Measurements from ENCODE around the gene SECISBP2.
A peak's percentile ranks its signal among the peaks of the same experiment; 100 is the strongest.

Gene SECISBP2

GRCh38 chr9:89310475-89311345 is 7.6 kb upstream of the SECISBP2 start, which contains the start of gene CKS2 (continued):
- TF ChIP-seq ZFHX2 (tag by site-specific recombination; conservative IDR thresholded peaks at IDR 0.05) (peak; percentile 70), EGR2 (tag by site-specific recombination; IDR thresholded peaks at IDR 0.05; ENCODE audit: low read depth) (0 out of 2 replicates have a peak, but pooled peaks have one; percentile 5), ZNF248 (tag by site-specific recombination; IDR thresholded peaks at IDR 0.05) (no peak), ZNF558 (tag by site-specific recombination; IDR thresholded peaks at IDR 0.05) (no peak), ZNF792 (tag by site-specific recombination; IDR thresholded peaks at IDR 0.05) (no peak), OVOL3 (tag by site-specific recombination; IDR thresholded peaks at IDR 0.05) (no peak), GLIS2 (tag by site-specific recombination; IDR thresholded peaks at IDR 0.05) (0 out of 2 replicates have a peak, but pooled peaks have one; percentile 32), IKZF3 (tag by site-specific recombination; IDR thresholded peaks at IDR 0.05) (peak; percentile 28; the same call in 1 of the 2 replicates), ZIC2 (tag by site-specific recombination; IDR thresholded peaks at IDR 0.05) (no peak), ZBTB11 (tag by site-specific recombination; conservative IDR thresholded peaks at IDR 0.05; ENCODE audit: low read depth) (peak; percentile 93), OSR2 (tag by site-specific recombination; IDR thresholded peaks at IDR 0.05) (no peak), KLF17 (tag by site-specific recombination; IDR thresholded peaks at IDR 0.05) (peak; percentile 48), ZNF26 (tag by site-specific recombination; IDR thresholded peaks at IDR 0.05) (no peak), SP3 (tag by site-specific recombination; IDR thresholded peaks at IDR 0.05) (peak; percentile 74), ZNF132 (tag by site-specific recombination; IDR thresholded peaks at IDR 0.05; ENCODE audit: borderline replicate concordance) (no peak), ZNF112 (tag by site-specific recombination; IDR thresholded peaks at IDR 0.05) (no peak), KLF9 (tag by site-specific recombination; IDR thresholded peaks at IDR 0.05; ENCODE audit: low read depth) (peak; percentile 78), ZFP41 (tag by site-specific recombination; IDR thresholded peaks at IDR 0.05; ENCODE audit: borderline replicate concordance) (no peak), HOXA7 (CRISPR knock-in tag; IDR thresholded peaks at IDR 0.05; ENCODE audit: borderline replicate concordance) (no peak), ZNF629 (tag by site-specific recombination; IDR thresholded peaks at IDR 0.05) (peak; percentile 99), ZNF148 (tag by site-specific recombination; IDR thresholded peaks at IDR 0.05; ENCODE audit: borderline replicate concordance) (no peak), ZNF169 (tag by site-specific recombination; IDR thresholded peaks at IDR 0.05) (no peak), ATF2 (tag by site-specific recombination; IDR thresholded peaks at IDR 0.05; ENCODE audit: low read depth) (peak; percentile 99), ZNF521 (tag by site-specific recombination; IDR thresholded peaks at IDR 0.05) (no peak), ZNF423 (tag by site-specific recombination; IDR thresholded peaks at IDR 0.05) (no peak), ELK4 (IDR thresholded peaks at IDR 0.05; ENCODE audit: borderline replicate concordance, low read depth, low read length) (no peak; the same call in 1 of the 2 replicates), ZNF266 (tag by site-specific recombination; IDR thresholded peaks at IDR 0.05; ENCODE audit: low read depth) (no peak)
